ENCODE data around the gene TEX2.

Gene TEX2

GRCh38 chr17:64263000-64263766 lies at the start of gene TEX2:
Gene TEX2, minus strand, starts transcription at chr17:64263260. Its CDS starts 49,043 bp downstream, at chr17:64214217.
- DNase-seq: peak; percentile 53

GRCh38 chr17:64309710-64310109 lies 46.6 kb upstream of the TEX2 start:
- DNase-seq: no peak

DNA sequence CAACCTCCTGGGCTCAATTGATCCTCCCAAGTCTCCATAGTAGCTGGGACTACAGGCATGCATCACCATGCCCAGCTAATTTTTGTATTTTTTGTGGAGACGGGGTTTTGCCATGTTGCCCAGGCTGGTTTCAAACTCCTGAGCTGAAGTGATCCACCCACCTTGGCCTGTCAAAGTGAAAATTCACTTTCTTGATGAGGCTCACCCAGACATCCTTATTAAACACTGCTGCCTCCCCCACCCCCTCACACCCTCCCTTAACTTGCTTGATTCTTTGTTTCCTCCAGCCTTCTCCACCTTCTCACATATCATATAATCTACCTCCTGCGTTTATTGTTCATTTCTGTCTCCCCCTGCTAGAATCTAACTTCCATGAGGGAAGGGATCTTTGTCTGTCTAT lies 46.0 kb upstream of the TEX2 start:
- no peak for DNase-seq

- DNase-seq: peak; percentile 35
These were observed 43.9 kb upstream of the TEX2 start for GRCh38 chr17:64306850-64307463.

DNA sequence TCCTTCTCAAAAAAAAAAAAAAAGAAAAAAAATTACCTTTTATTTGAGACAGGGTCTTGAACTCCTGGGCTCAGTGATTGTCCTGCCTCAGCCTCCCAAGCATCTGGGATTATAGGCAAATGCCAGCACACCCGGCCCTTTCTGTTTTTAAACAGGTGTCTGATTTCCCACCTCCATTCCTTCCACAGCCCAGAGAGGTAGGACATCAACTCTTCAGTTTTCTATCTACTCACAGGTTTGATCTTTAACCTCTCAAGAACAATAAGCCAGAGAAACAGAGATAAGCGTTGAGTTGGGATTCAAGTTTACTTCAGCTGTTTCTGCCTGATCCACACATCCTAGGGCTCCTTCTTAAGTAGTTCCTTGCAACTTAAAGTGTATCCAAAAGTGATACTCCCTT lies 41.5 kb upstream of the TEX2 start:
- DNase-seq: no peak

- DNase-seq: no peak
These were observed 37.6 kb upstream of the TEX2 start for GRCh38 chr17:64300699-64300965.

- DNase-seq: no peak
These were observed 34.5 kb upstream of the TEX2 start for GRCh38 chr17:64297467-64298088.

GRCh38 chr17:64296246-64296645 lies 33.2 kb upstream of the TEX2 start:
- DNase-seq: no peak

DNA sequence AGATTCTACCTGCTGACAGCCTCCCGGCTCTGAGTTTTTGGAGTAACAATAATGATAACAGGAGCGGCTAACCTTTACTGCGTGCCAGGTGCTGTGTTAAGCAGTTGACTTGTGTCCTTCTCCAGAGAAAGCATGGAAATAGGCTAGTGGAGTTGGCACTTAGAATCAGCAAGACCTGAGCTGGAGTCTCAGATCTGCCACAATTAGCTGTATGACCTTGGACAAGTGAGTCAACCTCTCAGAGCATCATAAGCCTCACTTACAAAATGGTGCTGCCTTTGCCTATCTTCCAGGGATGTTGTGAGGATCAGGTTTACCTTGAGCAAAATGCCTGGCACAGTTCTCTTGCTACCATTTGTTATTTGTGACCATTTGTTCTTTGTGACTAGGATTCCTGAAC lies 32.1 kb upstream of the TEX2 start:
- no peak for DNase-seq

DNA sequence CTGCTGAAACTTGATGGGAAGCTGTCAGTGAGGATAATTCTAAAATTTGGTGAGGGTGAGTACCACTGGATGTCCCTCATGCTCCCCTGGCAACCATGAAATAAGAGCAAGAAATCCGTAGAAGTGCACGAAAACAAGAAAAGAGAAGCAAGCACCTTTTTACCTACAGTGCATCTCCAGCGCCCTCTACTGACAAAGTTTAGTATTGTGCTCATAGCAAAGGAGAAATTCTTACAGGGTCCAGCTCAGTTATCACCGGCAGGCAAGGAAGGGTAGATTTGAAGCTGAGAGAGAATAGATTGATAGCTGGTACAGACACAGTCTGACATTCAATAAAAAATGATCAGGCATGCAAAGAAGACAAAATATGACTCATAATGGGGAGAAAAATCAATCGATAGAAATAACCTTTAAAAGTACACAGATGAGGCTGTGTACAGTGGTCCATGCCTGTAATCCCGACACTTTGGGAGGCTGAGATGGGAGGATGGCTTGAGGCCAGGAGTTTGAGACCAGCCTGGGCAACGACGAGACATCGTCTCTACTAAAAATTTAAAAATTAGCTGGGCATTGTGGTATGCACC lies 28.3 kb upstream of the TEX2 start:
- no peak for DNase-seq

- no peak for DNase-seq
These were observed 26.7 kb upstream of the TEX2 start for GRCh38 chr17:64289741-64290141.

GRCh38 chr17:64282753-64283080 lies 19.7 kb upstream of the TEX2 start:
- no peak for DNase-seq

DNA sequence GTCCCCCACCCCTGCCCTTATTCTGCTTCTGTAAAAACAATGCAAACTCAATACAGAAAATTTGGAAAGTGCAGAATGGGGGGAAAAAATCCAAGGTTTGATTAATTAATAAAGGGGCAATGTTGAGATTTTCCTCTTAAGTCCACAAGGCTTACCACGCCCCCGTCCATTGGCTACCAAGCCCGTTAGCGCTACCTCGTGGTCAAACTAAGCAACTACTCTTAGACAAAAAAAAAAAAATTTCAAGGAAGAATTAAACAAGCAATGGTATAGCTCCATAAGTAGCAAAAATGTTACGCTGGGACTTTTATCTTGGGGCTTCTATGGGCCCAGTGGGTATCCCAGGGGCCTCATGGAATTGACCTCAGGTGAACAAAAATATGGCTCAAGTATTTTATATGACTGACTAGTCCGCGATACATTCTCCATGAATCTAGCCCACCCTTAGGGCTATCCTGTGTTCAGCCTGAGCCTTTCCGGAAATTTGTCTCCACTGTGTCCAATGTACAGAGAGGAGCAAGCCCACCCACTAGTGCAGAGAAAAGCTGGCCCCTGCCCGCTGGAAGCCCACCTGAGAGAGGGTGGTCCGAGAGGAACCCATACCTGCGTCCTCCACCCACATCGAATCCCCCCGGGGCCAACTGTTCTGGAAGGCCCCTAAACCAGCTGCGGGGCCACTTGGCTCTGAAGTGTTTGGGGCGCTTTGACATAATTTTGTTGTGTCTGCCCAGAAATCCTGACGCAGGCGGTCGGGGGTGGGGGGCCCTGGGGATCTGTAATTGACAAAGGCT lies 19.1 kb upstream of the TEX2 start:
- peak; percentile 43 for DNase-seq

- no peak for DNase-seq
These were observed 15.6 kb upstream of the TEX2 start for GRCh38 chr17:64278614-64279013.

DNA sequence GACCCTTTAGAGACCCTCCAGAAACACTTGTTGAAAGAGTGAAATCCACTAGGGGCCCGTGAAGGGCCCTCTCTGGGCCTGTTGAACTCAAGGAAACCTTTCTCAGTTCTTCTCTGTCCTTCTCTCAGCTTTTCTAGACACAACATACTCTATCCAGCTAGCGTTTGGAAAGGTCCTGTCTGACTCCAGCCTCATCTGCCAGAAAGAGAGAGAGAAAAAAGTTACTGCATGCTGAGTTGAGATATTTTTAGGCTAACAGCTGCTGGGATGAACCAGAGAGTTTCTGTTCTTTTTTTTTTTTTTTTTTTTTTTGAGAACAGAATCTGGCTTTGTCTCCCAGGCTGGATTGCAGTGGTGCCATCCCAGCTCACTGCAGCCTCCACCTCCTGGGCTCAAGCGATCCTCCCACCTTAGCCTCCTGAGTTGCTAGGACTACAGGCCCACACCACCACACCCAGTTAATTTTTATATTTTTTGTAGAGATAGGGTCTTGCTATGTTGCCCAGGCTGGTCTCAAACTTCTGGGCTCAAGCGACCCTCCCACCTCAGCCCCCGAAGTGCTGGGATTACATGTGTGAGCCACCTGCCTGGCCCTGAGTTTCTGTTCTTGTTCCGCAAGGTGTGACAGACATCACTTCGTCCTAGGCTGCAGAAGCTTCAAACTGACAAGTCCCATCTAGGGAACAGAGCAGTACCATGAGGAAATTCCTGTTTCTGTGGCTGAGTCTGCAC lies 14.9 kb upstream of the TEX2 start:
- no peak for DNase-seq

DNA sequence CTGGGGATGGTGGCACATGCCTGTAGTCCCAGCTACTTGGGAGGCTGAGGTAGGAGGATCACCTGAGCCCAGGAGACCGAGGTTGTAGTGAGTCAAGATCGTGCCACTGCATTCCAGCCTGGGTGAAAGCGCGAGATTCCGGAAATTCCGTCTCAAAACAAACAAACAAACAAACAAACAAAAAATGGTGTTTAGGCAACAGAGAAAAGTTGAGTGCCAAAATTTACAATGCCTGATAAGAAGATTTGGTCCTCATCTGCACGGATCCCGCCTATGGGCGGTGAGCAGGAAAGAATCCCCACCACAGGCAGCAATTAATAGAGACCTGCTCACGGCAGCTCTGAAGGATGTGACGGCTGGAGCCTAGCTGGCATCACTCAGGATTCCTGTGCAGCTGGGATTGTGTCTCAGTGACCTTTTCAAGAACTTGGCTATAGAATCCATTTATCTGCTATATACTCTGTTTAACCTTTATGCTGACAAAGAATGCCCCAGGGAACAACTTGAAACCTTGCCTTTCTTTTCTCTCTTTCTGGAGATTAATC lies 14.0 kb upstream of the TEX2 start:
- DNase-seq: no peak

- DNase-seq: no peak
These were observed 12.0 kb upstream of the TEX2 start for GRCh38 chr17:64275016-64275415.

- DNase-seq: no peak
These were observed 9.9 kb upstream of the TEX2 start for GRCh38 chr17:64273006-64273405.

- DNase-seq: no peak
These were observed 7.8 kb upstream of the TEX2 start for GRCh38 chr17:64270885-64271284.

GRCh38 chr17:64269687-64270649 lies 6.9 kb upstream of the TEX2 start:
- DNase-seq: no peak

GRCh38 chr17:64264891-64265290 lies 1.8 kb upstream of the TEX2 start:
- DNase-seq: no peak
